H9 (cell line): ENCODE data around the gene BORCS8. TPM values are rescaled to one million over a fixed set of nuclear protein-coding genes. Genes with fewer than 3 reads are reported as not detected.
A peak's percentile ranks its signal among the peaks of the same experiment; 100 is the strongest.

ENCODE experiments used
- DNase-seq: peaks from one replicate; pipeline ENCODE4 v3.0.0-alpha.2; 2017
- H2AFZ ChIP-seq: one replicate; pipeline ENCODE4 v1.6.1; 2013; ENCODE audit warnings: mild to moderate bottlenecking, low read length, control low read depth, moderate library complexity
- H2AK5ac ChIP-seq: 2 replicates; pipeline ENCODE4 v1.6.1; 2013; ENCODE audit warnings: low read length, control low read depth, mixed read lengths; ENCODE audit not compliant: insufficient read length
- H2BK120ac ChIP-seq: one replicate; pipeline ENCODE4 v1.6.1; 2013; ENCODE audit warnings: low read depth, mild to moderate bottlenecking, low read length, control low read depth, inconsistent platforms; ENCODE audit not compliant: poor library complexity, severe bottlenecking
- H2BK12ac ChIP-seq: 2 replicates; pipeline ENCODE4 v1.6.1; 2013; ENCODE audit warnings: low read length, control low read depth, mixed read lengths, low read depth; ENCODE audit not compliant: insufficient read length
- H2BK15ac ChIP-seq: 2 replicates; pipeline ENCODE4 v1.6.1; 2013; ENCODE audit warnings: low read depth, low read length, control low read depth
- H2BK20ac ChIP-seq: one replicate; pipeline ENCODE4 v1.6.1; 2013; ENCODE audit warnings: low read depth, mild to moderate bottlenecking, low read length, control low read depth, inconsistent platforms; ENCODE audit not compliant: poor library complexity, severe bottlenecking
- H2BK5ac ChIP-seq: 2 replicates; pipeline ENCODE4 v1.6.1; 2013; ENCODE audit warnings: low read length, control low read depth, mixed read lengths; ENCODE audit not compliant: insufficient read length
- H3K14ac ChIP-seq: 2 replicates; pipeline ENCODE4 v1.6.1; 2013; ENCODE audit warnings: low read length, control low read depth; ENCODE audit not compliant: insufficient read depth
- H3K18ac ChIP-seq: 2 replicates; pipeline ENCODE4 v1.6.1; 2013; ENCODE audit warnings: low read depth, mild to moderate bottlenecking, mixed read lengths, low read length, control low read depth; ENCODE audit not compliant: insufficient read length
- H3K23ac ChIP-seq: 2 replicates; pipeline ENCODE4 v1.6.1; 2013; ENCODE audit warnings: low read length, control low read depth, mixed read lengths, low read depth; ENCODE audit not compliant: insufficient read length
- H3K23me2 ChIP-seq: 2 replicates; pipeline ENCODE4 v1.6.1; 2013; ENCODE audit warnings: low read depth, mild to moderate bottlenecking, mixed read lengths, low read length, control low read depth; ENCODE audit not compliant: insufficient read length, poor library complexity, severe bottlenecking
- H3K27ac ChIP-seq: 2 replicates; pipeline ENCODE4 v1.5.1; 2013; ENCODE audit warnings: low read length, control low read depth, mixed read lengths, low read depth; ENCODE audit not compliant: insufficient read length
- H3K27me3 ChIP-seq: 2 replicates; pipeline ENCODE4 v1.6.1; 2013; ENCODE audit warnings: low read length, control low read depth, inconsistent platforms; ENCODE audit not compliant: insufficient read depth
- H3K4ac ChIP-seq: 2 replicates; pipeline ENCODE4 v1.6.1; 2013; ENCODE audit warnings: low read depth, mild to moderate bottlenecking, control low read depth, inconsistent platforms, low read length, moderate library complexity
- H3K4me1 ChIP-seq: 2 replicates; pipeline ENCODE4 v1.6.1; 2013; ENCODE audit warnings: low read length, control low read depth, inconsistent platforms; ENCODE audit not compliant: insufficient read depth
- H3K4me2 ChIP-seq: 2 replicates; pipeline ENCODE4 v1.6.1; 2013; ENCODE audit warnings: low read length, control low read depth, mixed read lengths; ENCODE audit not compliant: insufficient read length, insufficient read depth
- H3K56ac ChIP-seq: 2 replicates; pipeline ENCODE4 v1.6.1; 2013; ENCODE audit warnings: low read depth, mild to moderate bottlenecking, mixed read lengths, low read length, control low read depth; ENCODE audit not compliant: insufficient read length
- H3K79me1 ChIP-seq: 2 replicates; pipeline ENCODE4 v1.6.1; 2013; ENCODE audit warnings: low read depth, mild to moderate bottlenecking, moderate library complexity, low read length, control low read depth, inconsistent platforms; ENCODE audit not compliant: insufficient read depth, poor library complexity, severe bottlenecking
- H3K79me2 ChIP-seq: 2 replicates; pipeline ENCODE4 v1.6.1; 2013; ENCODE audit warnings: low read length, control low read depth, inconsistent platforms; ENCODE audit not compliant: insufficient read depth
- H3K9ac ChIP-seq: 2 replicates; pipeline ENCODE4 v1.6.1; 2013; ENCODE audit warnings: low read length, control low read depth, mixed read lengths; ENCODE audit not compliant: insufficient read length; ENCODE audit errors: extremely low read depth
- H3K9me3 ChIP-seq: one replicate; pipeline ENCODE4 v1.6.1; 2013; ENCODE audit warnings: low read depth, low read length, inconsistent platforms; ENCODE audit not compliant: control insufficient read depth
- H3T11ph ChIP-seq: one replicate; pipeline ENCODE4 v1.6.1; 2013; ENCODE audit warnings: mild to moderate bottlenecking, low read length, control low read depth, inconsistent platforms
- H4K20me1 ChIP-seq: one replicate; pipeline ENCODE4 v1.6.1; 2013; ENCODE audit not compliant: control insufficient read depth, insufficient read length, insufficient read depth
- H4K5ac ChIP-seq: 2 replicates; pipeline ENCODE4 v1.6.1; 2013; ENCODE audit warnings: low read depth, mild to moderate bottlenecking, mixed read lengths, low read length, control low read depth; ENCODE audit not compliant: insufficient read length
- H4K8ac ChIP-seq: replicated peaks from 2 replicates; pipeline ENCODE4 v1.6.1; 2013; ENCODE audit warnings: low read length, control low read depth, mixed read lengths, low read depth; ENCODE audit not compliant: insufficient read length
- H4K91ac ChIP-seq: 2 replicates; pipeline ENCODE4 v1.6.1; 2013; ENCODE audit warnings: low read depth, mild to moderate bottlenecking, moderate library complexity, mixed read lengths, low read length, control low read depth; ENCODE audit not compliant: insufficient read length
- H3K27ac Mint-ChIP-seq, 3 experiments: 2 replicates in 2 of 3; 3 replicates in 1 of 3; pipeline ENCODE4 v1.8.0; 2020 to 2021; ENCODE audit warnings: mixed read lengths in 3 of 3, mild to moderate bottlenecking in 1 of 3, moderate library complexity in 1 of 3
- H3K27me3 Mint-ChIP-seq: 2 replicates; pipeline ENCODE4 v1.8.0; 2021; ENCODE audit warnings: low read depth, mild to moderate bottlenecking, moderate library complexity, mixed read lengths
- H3K36me3 Mint-ChIP-seq, 3 experiments: 2 replicates in 2 of 3; 3 replicates in 1 of 3; pipeline ENCODE4 v1.8.0; 2020 to 2021; ENCODE audit warnings: low read depth in 3 of 3, mixed read lengths in 3 of 3; ENCODE audit not compliant: insufficient read depth in 1 of 3
- H3K4me1 Mint-ChIP-seq, 2 experiments: 2 replicates each; pipeline ENCODE4 v1.8.0; 2020; ENCODE audit warnings: mixed read lengths in 2 of 2
- H3K4me3 Mint-ChIP-seq, 2 experiments: 2 replicates in 1 of 2; 3 replicates in 1 of 2; pipeline ENCODE4 v1.8.0; 2020 to 2021; ENCODE audit warnings: mild to moderate bottlenecking in 2 of 2, mixed read lengths in 2 of 2, moderate library complexity in 1 of 2
- H3K9me3 Mint-ChIP-seq, 2 experiments: 2 replicates in 1 of 2; 3 replicates in 1 of 2; pipeline ENCODE4 v1.8.0; 2020; ENCODE audit warnings: mild to moderate bottlenecking in 2 of 2, mixed read lengths in 2 of 2, moderate library complexity in 1 of 2
- CTCF ChIP-seq: fragments of 200-600 bp; sonication (generic); conservative IDR thresholded peaks from 3 replicates; pipeline ENCODE4 v1.8.0; 2021; ENCODE audit warnings: antibody characterized with exemption, mild to moderate bottlenecking
- WGBS: extraction: QIAGEN DNeasy Blood & Tissue Kit; methylation state at CpG from one replicate; pipeline ENCODE4 v1.1.7; 2013; ENCODE audit warnings: missing lambda C conversion rate, low lambda C conversion rate, mixed read lengths; ENCODE audit not compliant: insufficient read length; ENCODE audit errors: extremely low coverage; 5-methylcytosine and 5-hydroxymethylcytosine counted together
- total RNA-seq: library from RNA; stranded (reverse); gene quantifications from 2 replicates; pipeline ENCODE4 v1.2.1, GENCODE V29; 2021

Gene BORCS8
- total RNA-seq, 1 experiment from 2014 or later = 20.4 TPM

GRCh38 chr19:19226663-19227062 lies 34.7 kb upstream of the BORCS8 start:
- Histone ChIP-seq H4K8ac (no peak overlapping the region), H3K56ac (no peak overlapping the region), H3K9ac (no peak overlapping the region), H3K4ac (no peak overlapping the region), H3K9me3 (no peaks in the 10 kb centered on the region), H2BK120ac (no peak overlapping the region), H3K4me1 (no peaks in the 10 kb centered on the region), H3K79me1 (no peaks in the 10 kb centered on the region), H3K79me2 (no peaks in the 10 kb centered on the region), H3K18ac (no peak overlapping the region), H2BK20ac (no peak overlapping the region), H2AFZ (no peak overlapping the region), H2BK15ac (no peak overlapping the region), H3K27ac (no peak overlapping the region), H3K23ac (no peak overlapping the region), H2BK12ac (no peak overlapping the region), H2AK5ac (no peak overlapping the region), H3T11ph (no peak overlapping the region), H3K14ac (no peak overlapping the region; the same call in 1 of the 2 replicates), H2BK5ac (no peak overlapping the region), H3K23me2 (no peaks in the 10 kb centered on the region), H4K5ac (no peak overlapping the region), H4K91ac (no peak overlapping the region), H4K20me1 (no peaks in the 10 kb centered on the region), H3K27me3 (peaks cover 4% of the 10 kb centered on the region; the same call in 1 of the 2 replicates), H3K4me2 (no peak overlapping the region)
- peaks cover 0 to 9% of the 10 kb centered on the region in 2 experiments; a peak in 3 of 5 replicates for H3K9me3 Mint-ChIP-seq
- peaks cover 0 to 3% of the 10 kb centered on the region in 2 experiments; a peak in 1 of 4 replicates for H3K4me1 Mint-ChIP-seq
- no peaks in the 10 kb centered on the region for H3K36me3 Mint-ChIP-seq
- no peak overlapping the region for H3K4me3 Mint-ChIP-seq
- no CpG with 5 or more reads among the region's 10 CpGs for WGBS
- peak; percentile 47 for DNase-seq
- TF ChIP-seq CTCF = no peak
- no peak overlapping the region for H3K27ac Mint-ChIP-seq
- H3K27me3 Mint-ChIP-seq = peaks cover 93% of the 10 kb centered on the region
